Lower leg skin (tissue), 4 donors: Measurements from ENCODE around the gene GAS2L2. TPM values are rescaled to one million over a fixed set of nuclear protein-coding genes. Genes with fewer than 3 reads are reported as not detected.

Experiments
- DNase-seq, 2 donors: peaks; one replicate each; pipeline ENCODE4 v3.0.0-alpha.2; 2019; ENCODE audit warnings: low spot score in 2 of 2
- H3K4me3 ChIP-seq: fragments of 200-600 bp; sonication (generic); 2 replicates; pipeline ENCODE4 v1.5.1; 2017; ENCODE audit warnings: mild to moderate bottlenecking, low read depth; ENCODE audit not compliant: poor library complexity, severe bottlenecking
- CTCF ChIP-seq, 3 donors: fragments of 450-650 bp; IDR thresholded peaks; one replicate each; pipeline ENCODE4 v1.5.1; 2016; ENCODE audit warnings: antibody characterized with exemption in 3 of 3, mild to moderate bottlenecking in 3 of 3, moderate library complexity in 2 of 3
- POLR2A ChIP-seq, 2 donors: fragments of 450-650 bp; IDR thresholded peaks; one replicate each; pipeline ENCODE4 v1.6.1; 2016 to 2017; ENCODE audit warnings: antibody characterized with exemption in 2 of 2, mild to moderate bottlenecking in 1 of 2, moderate library complexity in 1 of 2
- WGBS, 2 donors: methylation state at CpG; one replicate each; pipeline ENCODE4 v1.1.5; 2018; 5-methylcytosine and 5-hydroxymethylcytosine counted together
- intact Hi-C: fragments of 100-400 bp; cut with DNase I; formaldehyde crosslinking; loops from one replicate; pipeline ENCODE4 v1.15.0; 2023; ENCODE audit warnings: low total_unique reads
- total RNA-seq, 4 donors: library from RNA; depleted of rRNA; stranded (reverse); fragments of >200 nt; gene quantifications; one replicate each; pipeline ENCODE4 v1.1.0, GENCODE V29; 2016

Gene GAS2L2
- total RNA-seq, 4 donors from 2014 or later = 0.93 TPM; not detected in 3

- WGBS, 2 donors = 71 to 86% methylated on average over 5 to 6 of the region's 6 CpGs
- DNase-seq = no peak
- H3K4me3 ChIP-seq = no peak overlapping the region
- intact Hi-C loops = loop anchor here (5.0 kb wide), 1 partner anchor 137 kb away; no protein-coding TSS in a partner anchor
- TF ChIP-seq CTCF (IDR thresholded peaks at IDR 0.05) = no peak
- TF ChIP-seq POLR2A (IDR thresholded peaks at IDR 0.05) = no peak
Measured at GRCh38 chr17:35748979-35749378, 4.1 kb downstream of the GAS2L2 start.

GRCh38 chr17:35748341-35748841 lies 4.6 kb downstream of the GAS2L2 start:
- TF ChIP-seq POLR2A (IDR thresholded peaks at IDR 0.05) (no peak), CTCF (IDR thresholded peaks at IDR 0.05) (no peak)
- no peak overlapping the region for H3K4me3 ChIP-seq
- DNase-seq = no peak
- intact Hi-C loops = loop anchor here (5.0 kb wide), 1 partner anchor 136 kb away; no protein-coding TSS in a partner anchor
- 5 to 16% methylated on average over 3 to 4 of the region's 4 CpGs for WGBS, 2 donors

GRCh38 chr17:35747540-35748017 lies 5.5 kb downstream of the GAS2L2 start:
- TF ChIP-seq POLR2A (IDR thresholded peaks at IDR 0.05) = no peak
- TF ChIP-seq CTCF (IDR thresholded peaks at IDR 0.05) = peak in 1 of 3 donors; percentile 73
- intact Hi-C loops = loop anchor here (5.0 kb wide), 1 partner anchor 135 kb away; no protein-coding TSS in a partner anchor
- peak; percentile 69 to 94 for DNase-seq
- WGBS, 2 donors = 33% methylated on average over 12 of the region's 12 CpGs
- H3K4me3 ChIP-seq = no peak overlapping the region

GRCh38 chr17:35745749-35746320 lies 7.2 kb downstream of the GAS2L2 start:
- intact Hi-C loops = loop anchor here (5.0 kb wide), 1 partner anchor 134 kb away; no protein-coding TSS in a partner anchor

GRCh38 chr17:35745246-35745645 lies 7.8 kb downstream of the GAS2L2 start:
- no peak overlapping the region for H3K4me3 ChIP-seq
- TF ChIP-seq CTCF (IDR thresholded peaks at IDR 0.05) = no peak
- no peak for TF ChIP-seq POLR2A (IDR thresholded peaks at IDR 0.05)
- no peak for DNase-seq
- intact Hi-C loops = loop anchor here (5.0 kb wide), 1 partner anchor 133 kb away; no protein-coding TSS in a partner anchor
- WGBS, 2 donors = 94 to 95% methylated on average over 6 to 7 of the region's 7 CpGs

More at GRCh38 chr17:35745749-35746320, 7.2 kb downstream of the GAS2L2 start:
- no peak overlapping the region for H3K4me3 ChIP-seq
- WGBS, 2 donors = 82 to 86% methylated on average over 12 of the region's 15 CpGs
- TF ChIP-seq POLR2A (IDR thresholded peaks at IDR 0.05) (no peak), CTCF (IDR thresholded peaks at IDR 0.05) (no peak)
- no peak for DNase-seq
